GM21737 (cell line): Measurements from ENCODE around the gene KAZN.

Experiments used
- ATAC-seq: cut with Tn5 transposase; IDR thresholded peaks from one replicate; pipeline ENCODE4 v1.9.1; 2021; ENCODE audit warnings: mild to moderate bottlenecking, moderate library complexity; ENCODE audit not compliant: unreplicated experiment

KAZN gene

GRCh38 chr1:14639291-14640050 is 41.0 kb downstream of the KAZN start:
- no peak for ATAC-seq

GRCh38 chr1:14642712-14643111 is 44.2 kb downstream of the KAZN start:
- ATAC-seq = no peak

- no peak for ATAC-seq
Measured at GRCh38 chr1:14646973-14647372, 48.5 kb downstream of the KAZN start.

- no peak for ATAC-seq
Measured at GRCh38 chr1:14647777-14648176, 49.3 kb downstream of the KAZN start.

- no peak for ATAC-seq
Measured at GRCh38 chr1:14648391-14648790, 49.9 kb downstream of the KAZN start.

GRCh38 chr1:14648896-14649855 is 50.7 kb downstream of the KAZN start:
- no peak for ATAC-seq

GRCh38 chr1:14649976-14650375 is 51.5 kb downstream of the KAZN start:
- no peak for ATAC-seq

- ATAC-seq = no peak
Measured at GRCh38 chr1:14650951-14651350, 52.5 kb downstream of the KAZN start.

- ATAC-seq = no peak
Measured at GRCh38 chr1:14652840-14653239, 54.4 kb downstream of the KAZN start.

- no peak for ATAC-seq
Measured at GRCh38 chr1:14653461-14653960, 55.0 kb downstream of the KAZN start.

GRCh38 chr1:14654554-14654953 is 56.1 kb downstream of the KAZN start:
- ATAC-seq = no peak

GRCh38 chr1:14655385-14655784 is 56.9 kb downstream of the KAZN start:
- no peak for ATAC-seq

- ATAC-seq = no peak
Measured at GRCh38 chr1:14656384-14656937, 58.0 kb downstream of the KAZN start.

GRCh38 chr1:14658642-14659041 is 60.2 kb downstream of the KAZN start:
- no peak for ATAC-seq

GRCh38 chr1:14659913-14660312 is 61.4 kb downstream of the KAZN start:
- ATAC-seq = no peak

- no peak for ATAC-seq
Measured at GRCh38 chr1:14660801-14661200, 62.3 kb downstream of the KAZN start.

GRCh38 chr1:14661222-14661621 is 62.7 kb downstream of the KAZN start:
- ATAC-seq = no peak

GRCh38 chr1:14662116-14662515 is 63.6 kb downstream of the KAZN start:
- ATAC-seq = no peak

GRCh38 chr1:14663773-14664172 is 65.3 kb downstream of the KAZN start:
- no peak for ATAC-seq

- ATAC-seq = no peak
Measured at GRCh38 chr1:14666373-14666772, 67.9 kb downstream of the KAZN start.

GRCh38 chr1:14666962-14667650 is 68.6 kb downstream of the KAZN start:
- ATAC-seq = no peak
